NCI-H748 (cell line): ENCODE data around the gene ATP5MC2.
"Not testable (repeated sequence)": the region's sequence is repeated elsewhere in the genome, so short reads cannot be mapped to it uniquely, and the experiment has no call there.

Source experiments
- DNase-seq: peaks from one replicate; lab custom pipeline; 2025; ENCODE audit not compliant: unreplicated experiment; lab: John Stamatoyannopoulos, UW

The ATP5MC2 gene

GRCh38 chr12:53695152-53696145 lies 19.6 kb upstream of the ATP5MC2 start:
- DNase-seq, result no peak

- DNase-seq, result no peak
Measured at GRCh38 chr12:53694756-53695151, 18.9 kb upstream of the ATP5MC2 start.

- no peak for DNase-seq
Measured at GRCh38 chr12:53688134-53688533, 12.3 kb upstream of the ATP5MC2 start.

- no peak for DNase-seq
Measured at GRCh38 chr12:53686436-53686835, 10.6 kb upstream of the ATP5MC2 start.

GRCh38 chr12:53684654-53685220 lies 8.9 kb upstream of the ATP5MC2 start:
- DNase-seq, result no peak

- DNase-seq, result no peak
Measured at GRCh38 chr12:53683983-53684382, 8.1 kb upstream of the ATP5MC2 start.

- no peak for DNase-seq
Measured at GRCh38 chr12:53683494-53683893, 7.6 kb upstream of the ATP5MC2 start.

GRCh38 chr12:53680061-53680460 lies 4.2 kb upstream of the ATP5MC2 start:
- not testable (repeated sequence) for DNase-seq

GRCh38 chr12:53677800-53678148 lies 1.9 kb upstream of the ATP5MC2 start:
- DNase-seq, result no peak

- peak; percentile 56 for DNase-seq
Measured at GRCh38 chr12:53677016-53677799, 1.3 kb upstream of the ATP5MC2 start.

- DNase-seq, result peak; percentile 75
Measured at GRCh38 chr12:53676656-53677015, 753 bp upstream of the ATP5MC2 start.

- no peak for DNase-seq
Measured at GRCh38 chr12:53674977-53675700, 744 bp downstream of the ATP5MC2 start.

GRCh38 chr12:53670971-53671370 lies 4.9 kb downstream of the ATP5MC2 start:
- DNase-seq, result no peak

GRCh38 chr12:53670308-53670707 lies 5.6 kb downstream of the ATP5MC2 start:
- DNase-seq, result no peak

- DNase-seq, result no peak
Measured at GRCh38 chr12:53667080-53667479, 8.8 kb downstream of the ATP5MC2 start.

GRCh38 chr12:53664936-53665335 lies 10.9 kb downstream of the ATP5MC2 start:
- DNase-seq, result no peak

- DNase-seq, result no peak
Measured at GRCh38 chr12:53664191-53664590, 11.7 kb downstream of the ATP5MC2 start.

- DNase-seq, result no peak
Measured at GRCh38 chr12:53660041-53660440, 15.8 kb downstream of the ATP5MC2 start.

- no peak for DNase-seq
Measured at GRCh38 chr12:53659571-53659981, 16.3 kb downstream of the ATP5MC2 start.

- peak; percentile 82 for DNase-seq
Measured at GRCh38 chr12:53659011-53659551, 16.8 kb downstream of the ATP5MC2 start.

- no peak for DNase-seq
Measured at GRCh38 chr12:53657041-53657440, 18.8 kb downstream of the ATP5MC2 start.
